MM.1S (cell line): ENCODE data around the gene GSTA1.
"Not testable (repeated sequence)": the region's sequence is repeated elsewhere in the genome, so short reads cannot be mapped to it uniquely, and the experiment has no call there.

Source experiments
- DNase-seq: peaks from one replicate; pipeline ENCODE4 v3.0.0-alpha.2; 2015
- H2AFZ ChIP-seq: fragments of 300-600 bp; sonication (generic); 2 replicates; pipeline ENCODE4 v1.6.0; 2016; ENCODE audit warnings: antibody characterized with exemption, low read length
- H3F3A ChIP-seq: fragments of 300-600 bp; sonication (generic); 2 replicates; pipeline ENCODE4 v1.6.1; 2016; ENCODE audit warnings: mild to moderate bottlenecking, antibody characterized with exemption, low read length, moderate library complexity, mixed read lengths; ENCODE audit not compliant: insufficient read depth
- H3K27ac ChIP-seq: fragments of 300-600 bp; sonication (generic); 2 replicates; pipeline ENCODE4 v1.5.1; 2016; ENCODE audit warnings: mild to moderate bottlenecking, low read length
- H3K27me3 ChIP-seq: fragments of 300-600 bp; sonication (generic); replicated peaks from 2 replicates; pipeline ENCODE4 v1.6.0; 2016; ENCODE audit warnings: low read length; ENCODE audit not compliant: insufficient read depth
- H3K36me3 ChIP-seq: fragments of 300-600 bp; sonication (generic); replicated peaks from 2 replicates; pipeline ENCODE4 v1.6.1; 2016; ENCODE audit warnings: mild to moderate bottlenecking, low read length, mixed read lengths; ENCODE audit not compliant: insufficient read depth
- H3K4me1 ChIP-seq: fragments of 300-600 bp; sonication (generic); 2 replicates; pipeline ENCODE4 v1.6.1; 2016; ENCODE audit warnings: low read length, mixed read lengths
- H3K4me2 ChIP-seq: fragments of 300-600 bp; sonication (generic); 2 replicates; pipeline ENCODE4 v1.6.0; 2016; ENCODE audit warnings: low read depth, low read length
- H3K4me3 ChIP-seq: fragments of 300-600 bp; sonication (generic); 2 replicates; pipeline ENCODE4 v1.5.1; 2016; ENCODE audit warnings: low read length, mixed read lengths
- H3K79me2 ChIP-seq: fragments of 300-600 bp; sonication (generic); 2 replicates; pipeline ENCODE4 v1.6.1; 2016; ENCODE audit warnings: mixed run types, low read length, mixed read lengths
- H3K9ac ChIP-seq: fragments of 300-600 bp; sonication (generic); 2 replicates; pipeline ENCODE4 v1.6.1; 2016; ENCODE audit warnings: low read length, mixed read lengths
- H3K9me2 ChIP-seq: fragments of 300-600 bp; sonication (generic); replicated peaks from 2 replicates; pipeline ENCODE4 v1.6.1; 2016; ENCODE audit warnings: mild to moderate bottlenecking, low read length, mixed read lengths; ENCODE audit not compliant: insufficient read depth
- H3K9me3 ChIP-seq: fragments of 300-600 bp; sonication (generic); replicated peaks from 2 replicates; pipeline ENCODE4 v1.6.1; 2016; ENCODE audit warnings: mild to moderate bottlenecking, low read length, mixed read lengths; ENCODE audit not compliant: insufficient read depth
- H4K20me1 ChIP-seq: fragments of 300-600 bp; sonication (generic); 2 replicates; pipeline ENCODE4 v1.6.1; 2016; ENCODE audit warnings: mild to moderate bottlenecking, low read length, moderate library complexity, mixed read lengths; ENCODE audit not compliant: insufficient read depth
- EZH2 ChIP-seq: fragments of 300-600 bp; sonication (generic); optimal IDR thresholded peaks from 2 replicates; pipeline ENCODE3; 2017; ENCODE audit warnings: low read depth, mild to moderate bottlenecking, antibody characterized with exemption, low read length, mixed read lengths
- EZH2phosphoT487 ChIP-seq: fragments of 300-600 bp; sonication (generic); IDR thresholded peaks from 2 replicates; pipeline ENCODE4 v1.6.1; 2018; ENCODE audit warnings: antibody characterized with exemption, low read length
- TF ChIP-seq, protein P1 (sequence below): fragments of 300-600 bp; sonication (generic); IDR thresholded peaks from 2 replicates; pipeline ENCODE4 v1.5.1; 2016; ENCODE audit warnings: antibody characterized with exemption, low read length, mixed read lengths

Gene GSTA1

DNA sequence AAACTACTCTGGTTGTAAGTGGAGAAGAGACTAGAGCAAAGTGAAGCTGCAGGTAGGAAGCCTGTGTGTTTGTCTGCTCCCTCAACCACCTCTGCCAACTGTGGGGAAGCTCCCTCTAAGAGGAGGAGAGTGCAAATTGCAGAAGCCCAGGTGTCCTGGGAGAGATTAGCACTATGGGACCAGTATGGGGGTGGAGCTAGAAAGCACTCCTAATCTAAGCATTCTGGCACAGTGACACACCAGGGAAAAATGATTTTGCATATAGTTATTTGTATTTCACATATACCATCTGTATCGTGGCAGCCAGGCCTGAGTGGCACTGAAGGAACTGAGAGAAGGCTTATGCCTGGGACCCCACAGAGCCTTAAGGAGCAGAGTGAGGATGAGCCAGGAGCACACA, 12.8 kb downstream of the GSTA1 start:
- no peak overlapping the region for H2AFZ ChIP-seq
- no peaks in the 10 kb centered on the region for H3K27me3 ChIP-seq
- no peak for DNase-seq
- no peaks in the 10 kb centered on the region for H3K36me3 ChIP-seq
- H3K9me3 ChIP-seq, result no peaks in the 10 kb centered on the region
- H3F3A ChIP-seq, result no peaks in the 10 kb centered on the region
- TF ChIP-seq, protein P1, sequence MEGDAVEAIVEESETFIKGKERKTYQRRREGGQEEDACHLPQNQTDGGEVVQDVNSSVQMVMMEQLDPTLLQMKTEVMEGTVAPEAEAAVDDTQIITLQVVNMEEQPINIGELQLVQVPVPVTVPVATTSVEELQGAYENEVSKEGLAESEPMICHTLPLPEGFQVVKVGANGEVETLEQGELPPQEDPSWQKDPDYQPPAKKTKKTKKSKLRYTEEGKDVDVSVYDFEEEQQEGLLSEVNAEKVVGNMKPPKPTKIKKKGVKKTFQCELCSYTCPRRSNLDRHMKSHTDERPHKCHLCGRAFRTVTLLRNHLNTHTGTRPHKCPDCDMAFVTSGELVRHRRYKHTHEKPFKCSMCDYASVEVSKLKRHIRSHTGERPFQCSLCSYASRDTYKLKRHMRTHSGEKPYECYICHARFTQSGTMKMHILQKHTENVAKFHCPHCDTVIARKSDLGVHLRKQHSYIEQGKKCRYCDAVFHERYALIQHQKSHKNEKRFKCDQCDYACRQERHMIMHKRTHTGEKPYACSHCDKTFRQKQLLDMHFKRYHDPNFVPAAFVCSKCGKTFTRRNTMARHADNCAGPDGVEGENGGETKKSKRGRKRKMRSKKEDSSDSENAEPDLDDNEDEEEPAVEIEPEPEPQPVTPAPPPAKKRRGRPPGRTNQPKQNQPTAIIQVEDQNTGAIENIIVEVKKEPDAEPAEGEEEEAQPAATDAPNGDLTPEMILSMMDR, result no peak
- TF ChIP-seq EZH2, result no peak
- TF ChIP-seq EZH2phosphoT487, result no peak
- no peaks in the 10 kb centered on the region for H3K4me1 ChIP-seq
- no peaks in the 10 kb centered on the region for H4K20me1 ChIP-seq
- no peak overlapping the region for H3K4me3 ChIP-seq
- no peak overlapping the region for H3K27ac ChIP-seq
- no peaks in the 10 kb centered on the region for H3K9me2 ChIP-seq
- no peak overlapping the region for H3K9ac ChIP-seq
- no peak overlapping the region for H3K4me2 ChIP-seq
- no peaks in the 10 kb centered on the region for H3K79me2 ChIP-seq

DNA sequence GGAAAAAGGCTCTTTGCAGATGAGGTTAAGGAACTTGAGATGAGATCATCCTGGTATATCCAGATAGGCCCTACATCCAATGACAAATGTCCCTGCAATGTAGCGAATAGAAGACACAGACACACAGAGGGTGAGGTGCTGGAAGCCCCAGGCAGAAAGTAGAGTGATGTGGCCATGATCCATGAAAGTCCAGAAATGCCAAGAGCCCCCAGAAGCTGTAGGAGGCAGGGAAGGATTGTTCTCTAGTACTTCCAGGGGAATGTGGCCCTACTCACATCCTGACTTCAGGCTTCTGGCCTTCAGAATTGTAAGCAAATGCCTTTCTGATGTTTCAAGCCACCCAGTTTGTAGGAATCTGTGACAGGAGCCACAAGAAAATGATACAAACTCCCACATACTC, 14.0 kb downstream of the GSTA1 start:
- H2AFZ ChIP-seq, H3K9ac ChIP-seq, H3K4me1 ChIP-seq, H3K4me2 ChIP-seq, H3K79me2 ChIP-seq, DNase-seq, H3K27ac ChIP-seq, H3K27me3 ChIP-seq, H3K36me3 ChIP-seq, H4K20me1 ChIP-seq, H3F3A ChIP-seq, H3K9me3 ChIP-seq, H3K9me2 ChIP-seq, H3K4me3 ChIP-seq: not testable (repeated sequence)

DNA sequence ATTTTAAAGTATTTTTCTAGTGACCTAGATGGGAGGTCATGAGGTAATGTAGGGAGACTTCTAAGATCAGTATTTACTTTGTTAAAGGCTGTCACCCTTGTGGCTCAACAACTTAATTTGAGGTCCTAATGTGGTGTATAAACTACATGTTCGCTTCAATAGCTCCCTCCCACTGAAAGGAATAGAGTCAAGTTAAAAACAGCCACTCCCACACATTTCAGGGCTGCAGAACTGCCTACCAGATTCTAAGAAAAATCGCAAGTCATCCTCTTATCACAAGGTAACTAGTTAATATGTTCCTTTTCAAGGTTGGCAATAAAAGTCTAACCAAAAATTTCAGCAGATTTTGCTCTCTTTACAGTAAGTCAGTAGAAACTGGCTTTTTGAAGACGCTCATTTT, 15.1 kb downstream of the GSTA1 start:
- H2AFZ ChIP-seq, result no peak overlapping the region
- H3F3A ChIP-seq, result no peaks in the 10 kb centered on the region
- no peaks in the 10 kb centered on the region for H3K9me2 ChIP-seq
- no peak overlapping the region for H3K9ac ChIP-seq
- no peaks in the 10 kb centered on the region for H3K79me2 ChIP-seq
- TF ChIP-seq, protein P1, result no peak
- TF ChIP-seq EZH2 (no peak), EZH2phosphoT487 (no peak)
- no peaks in the 10 kb centered on the region for H3K9me3 ChIP-seq
- no peak for DNase-seq
- H3K4me2 ChIP-seq, result no peak overlapping the region
- H3K36me3 ChIP-seq, result no peaks in the 10 kb centered on the region
- H3K4me3 ChIP-seq, result no peak overlapping the region
- no peaks in the 10 kb centered on the region for H3K27me3 ChIP-seq
- no peaks in the 10 kb centered on the region for H3K4me1 ChIP-seq
- H4K20me1 ChIP-seq, result no peaks in the 10 kb centered on the region
- no peak overlapping the region for H3K27ac ChIP-seq

DNA sequence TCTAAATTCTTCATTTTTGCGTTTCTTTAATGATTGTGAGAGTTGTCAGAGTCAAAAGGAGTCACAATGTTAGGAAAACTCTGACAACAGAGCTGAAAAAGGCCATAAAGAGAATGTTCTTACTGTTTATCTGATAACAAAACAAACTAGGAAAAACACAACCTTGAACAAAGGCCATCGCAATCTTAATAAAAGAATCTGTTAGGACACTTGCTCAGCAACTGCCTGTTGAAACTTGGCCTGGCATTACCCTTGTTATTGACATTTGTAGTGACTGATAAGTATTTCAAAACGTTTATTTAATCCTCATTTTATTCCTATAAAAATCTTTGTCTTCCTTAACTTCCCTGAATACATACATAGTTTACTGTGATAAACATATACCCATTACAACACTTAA, 15.7 kb downstream of the GSTA1 start:
- H3K27ac ChIP-seq, result no peak overlapping the region
- no peaks in the 10 kb centered on the region for H3K27me3 ChIP-seq
- no peak for TF ChIP-seq EZH2phosphoT487
- TF ChIP-seq EZH2, result no peak
- TF ChIP-seq, protein P1, result no peak
- no peaks in the 10 kb centered on the region for H3K4me1 ChIP-seq
- no peak overlapping the region for H3K4me3 ChIP-seq
- H4K20me1 ChIP-seq, result no peaks in the 10 kb centered on the region
- H3K4me2 ChIP-seq, result no peak overlapping the region
- no peaks in the 10 kb centered on the region for H3F3A ChIP-seq
- no peak overlapping the region for H2AFZ ChIP-seq
- H3K36me3 ChIP-seq, result no peaks in the 10 kb centered on the region
- H3K9me3 ChIP-seq, result no peaks in the 10 kb centered on the region
- no peaks in the 10 kb centered on the region for H3K79me2 ChIP-seq
- no peaks in the 10 kb centered on the region for H3K9me2 ChIP-seq
- H3K9ac ChIP-seq, result no peak overlapping the region
- DNase-seq, result no peak
